ENCODE measurements around the gene PWP2. TPM values are rescaled to one million over a fixed set of nuclear protein-coding genes. Genes with fewer than 3 reads are reported as not detected.

PWP2 gene
- total RNA-seq, 1 experiment from 2014 or later: 10.1 TPM

DNA sequence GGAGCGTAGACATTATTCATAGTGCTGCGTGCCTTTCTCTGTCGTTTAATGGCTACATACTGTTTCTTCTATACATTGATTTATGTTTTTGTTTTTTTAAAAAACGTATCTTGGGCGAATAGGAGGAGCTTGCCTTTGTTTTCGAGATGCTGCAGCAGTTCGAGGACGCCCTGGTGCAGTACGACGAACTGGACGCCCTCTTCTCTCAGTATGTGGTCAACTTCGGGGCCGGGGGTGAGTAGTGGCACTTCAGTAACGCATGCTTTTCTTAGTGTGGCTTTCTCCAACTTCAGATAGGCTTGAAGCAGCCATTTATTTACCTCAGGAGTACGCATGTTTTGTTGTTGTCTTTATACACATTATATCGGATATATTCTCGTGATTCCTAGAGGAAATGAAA, 48.2 kb upstream of the PWP2 start:
- Histone ChIP-seq H3K9me3 (ENCODE audit: low read depth, low read length, poor library complexity, severe bottlenecking) (no peaks in the 10 kb centered on the region), H3K36me3 (ENCODE audit: insufficient read depth, low read length, poor library complexity, severe bottlenecking) (peaks cover 19% of the 10 kb centered on the region), H3K4me3 (ENCODE audit: low read depth, low read length, poor library complexity, severe bottlenecking) (no peak overlapping the region), H3K27me3 (replicated peaks; ENCODE audit: insufficient read depth, low read depth, low read length, poor library complexity) (no peaks in the 10 kb centered on the region), H3K4me1 (ENCODE audit: insufficient read depth, low read length, poor library complexity, severe bottlenecking) (no peaks in the 10 kb centered on the region), H3K27ac (ENCODE audit: low read depth, low read length, poor library complexity, severe bottlenecking) (no peak overlapping the region)
- DNase-seq (ENCODE audit: low spot score): no peak
- TF ChIP-seq EZH2 (IDR thresholded peaks at IDR 0.05; ENCODE audit: borderline replicate concordance, low read depth, low read length, poor library complexity, severe bottlenecking): no peak
- no peak for TF ChIP-seq CTCF (conservative IDR thresholded peaks at IDR 0.05; ENCODE audit: low read depth, low read length)
- POLR2A ChIA-PET (ENCODE audit: low non-redundant PET): no interaction called here
- intact Hi-C loops (cut with micrococcal nuclease; ENCODE audit: unreplicated experiment): no loop called here
- BruUV-seq (replicated peaks): no TSS peak
- CTCF ChIA-PET: no interaction called here

DNA sequence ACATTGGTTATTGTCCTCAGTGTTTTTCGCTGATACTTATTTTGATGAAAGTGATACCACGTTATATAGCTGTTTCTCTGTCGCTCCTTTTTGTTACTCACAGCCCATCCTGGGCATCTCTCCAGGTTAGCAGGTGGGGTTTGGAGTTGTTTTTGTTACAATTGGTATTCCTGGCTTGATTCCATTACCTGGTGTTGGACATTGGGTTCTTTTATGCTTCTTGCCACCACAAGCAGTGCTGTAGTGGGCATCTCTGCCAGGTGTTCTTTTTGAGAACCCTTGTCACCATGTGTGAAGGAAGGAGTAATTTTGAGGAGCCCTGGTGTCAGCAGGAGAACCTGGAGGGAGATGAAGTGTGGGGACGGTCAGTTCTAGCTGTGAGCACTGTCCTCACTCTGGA, 47.5 kb upstream of the PWP2 start:
- Histone ChIP-seq H3K36me3 (ENCODE audit: insufficient read depth, low read length, poor library complexity, severe bottlenecking) (peaks cover 19% of the 10 kb centered on the region), H3K27ac (ENCODE audit: low read depth, low read length, poor library complexity, severe bottlenecking) (no peak overlapping the region), H3K4me1 (ENCODE audit: insufficient read depth, low read length, poor library complexity, severe bottlenecking) (no peaks in the 10 kb centered on the region), H3K9me3 (ENCODE audit: low read depth, low read length, poor library complexity, severe bottlenecking) (no peaks in the 10 kb centered on the region), H3K27me3 (replicated peaks; ENCODE audit: insufficient read depth, low read depth, low read length, poor library complexity) (no peaks in the 10 kb centered on the region), H3K4me3 (ENCODE audit: low read depth, low read length, poor library complexity, severe bottlenecking) (no peak overlapping the region)
- TF ChIP-seq EZH2 (IDR thresholded peaks at IDR 0.05; ENCODE audit: borderline replicate concordance, low read depth, low read length, poor library complexity, severe bottlenecking): no peak
- no peak for TF ChIP-seq CTCF (conservative IDR thresholded peaks at IDR 0.05; ENCODE audit: low read depth, low read length)
- BruUV-seq (replicated peaks): TSS peak; percentile 11
- ChIA-PET CTCF (no interaction called here), POLR2A (ENCODE audit: low non-redundant PET) (no interaction called here)
- no peak for DNase-seq (ENCODE audit: low spot score)
- intact Hi-C loops (cut with micrococcal nuclease; ENCODE audit: unreplicated experiment): no loop called here

DNA sequence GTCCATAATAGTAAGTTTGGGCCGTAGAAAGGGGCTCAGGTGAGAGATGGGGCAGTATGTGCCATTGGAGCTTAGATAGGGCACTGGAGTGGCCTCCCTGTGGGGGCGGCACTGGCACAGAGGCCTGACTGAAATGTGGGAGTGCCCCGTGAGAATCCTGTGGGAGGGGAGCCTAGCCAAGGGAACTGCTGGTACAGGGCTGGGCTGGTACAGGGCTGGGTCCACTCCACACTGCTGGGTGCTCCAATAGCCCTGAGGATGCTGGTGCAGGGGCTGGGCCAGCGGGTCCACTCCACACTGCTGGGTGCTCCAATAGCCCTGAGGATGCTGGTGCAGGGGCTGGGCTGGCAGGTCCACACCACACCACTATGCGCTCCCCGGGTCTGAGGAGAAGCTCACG, 44.8 kb upstream of the PWP2 start:
- BruUV-seq (replicated peaks): no TSS peak
- Histone ChIP-seq H3K9me3 (ENCODE audit: low read depth, low read length, poor library complexity, severe bottlenecking) (no peaks in the 10 kb centered on the region), H3K4me3 (ENCODE audit: low read depth, low read length, poor library complexity, severe bottlenecking) (no peak overlapping the region), H3K27me3 (replicated peaks; ENCODE audit: insufficient read depth, low read depth, low read length, poor library complexity) (no peaks in the 10 kb centered on the region), H3K4me1 (ENCODE audit: insufficient read depth, low read length, poor library complexity, severe bottlenecking) (no peaks in the 10 kb centered on the region), H3K27ac (ENCODE audit: low read depth, low read length, poor library complexity, severe bottlenecking) (no peak overlapping the region), H3K36me3 (ENCODE audit: insufficient read depth, low read length, poor library complexity, severe bottlenecking) (peaks cover 11% of the 10 kb centered on the region)
- intact Hi-C loops (cut with micrococcal nuclease; ENCODE audit: unreplicated experiment): no loop called here
- ChIA-PET CTCF (no interaction called here), POLR2A (ENCODE audit: low non-redundant PET) (no interaction called here)
- DNase-seq (ENCODE audit: low spot score): no peak
- no peak for TF ChIP-seq EZH2 (IDR thresholded peaks at IDR 0.05; ENCODE audit: borderline replicate concordance, low read depth, low read length, poor library complexity, severe bottlenecking)
- TF ChIP-seq CTCF (conservative IDR thresholded peaks at IDR 0.05; ENCODE audit: low read depth, low read length): no peak
